Effector memory CD4-positive, alpha-beta T cell (primary cell): ENCODE results near the gene NR2F1-AS1.

Source experiments
- DNase-seq, 3 donors: peaks; one replicate each; pipeline ENCODE4 v3.0.0-alpha.2; 2020
- H3K27ac ChIP-seq: 2 replicates; pipeline ENCODE4 v1.7.0; 2013; ENCODE audit warnings: mild to moderate bottlenecking, low read length, moderate library complexity; ENCODE audit not compliant: insufficient read depth, poor library complexity, severe bottlenecking
- H3K27me3 ChIP-seq: replicated peaks from 2 replicates; pipeline ENCODE4 v1.7.0; 2013; ENCODE audit warnings: mild to moderate bottlenecking, low read length; ENCODE audit not compliant: insufficient read depth, control insufficient read depth, poor library complexity, severe bottlenecking
- H3K36me3 ChIP-seq: 2 replicates; pipeline ENCODE4 v1.7.0; 2013; ENCODE audit warnings: mild to moderate bottlenecking, low read length, moderate library complexity; ENCODE audit not compliant: control insufficient read depth, insufficient read depth
- H3K4me1 ChIP-seq: 2 replicates; pipeline ENCODE4 v1.7.0; 2013; ENCODE audit warnings: low read length, mild to moderate bottlenecking; ENCODE audit not compliant: control insufficient read depth, insufficient read depth, poor library complexity, severe bottlenecking
- H3K4me3 ChIP-seq: 2 replicates; pipeline ENCODE4 v1.7.0; 2013; ENCODE audit warnings: low read length, low read depth, mild to moderate bottlenecking; ENCODE audit not compliant: insufficient read depth, poor library complexity, severe bottlenecking
- H3K9me3 ChIP-seq: 2 replicates; pipeline ENCODE4 v1.7.0; 2013; ENCODE audit warnings: mild to moderate bottlenecking, low read length, moderate library complexity; ENCODE audit not compliant: control insufficient read depth

The NR2F1-AS1 gene

GRCh38 chr5:93611273-93611975, 30.4 kb upstream of the NR2F1-AS1 start:
- H3K27ac ChIP-seq, result no peak overlapping the region
- no peak for DNase-seq
- H3K36me3 ChIP-seq, result no peaks in the 10 kb centered on the region
- no peaks in the 10 kb centered on the region for H3K9me3 ChIP-seq
- peaks cover 4% of the 10 kb centered on the region for H3K4me1 ChIP-seq
- peaks cover 74% of the 10 kb centered on the region for H3K27me3 ChIP-seq
- H3K4me3 ChIP-seq, result no peak overlapping the region

- H3K27me3 ChIP-seq, result peaks cover 80% of the 10 kb centered on the region
These were observed 29.7 kb upstream of the NR2F1-AS1 start for GRCh38 chr5:93610581-93611272.

GRCh38 chr5:93609762-93610161, 28.7 kb upstream of the NR2F1-AS1 start:
- Histone ChIP-seq H3K4me3 (no peak overlapping the region), H3K4me1 (peaks cover 4% of the 10 kb centered on the region), H3K27ac (no peak overlapping the region), H3K9me3 (no peaks in the 10 kb centered on the region), H3K36me3 (no peaks in the 10 kb centered on the region), H3K27me3 (peaks cover 86% of the 10 kb centered on the region)
- no peak for DNase-seq

More at GRCh38 chr5:93610581-93611272, 29.7 kb upstream of the NR2F1-AS1 start:
- no peak overlapping the region for H3K27ac ChIP-seq
- no peaks in the 10 kb centered on the region for H3K36me3 ChIP-seq
- H3K4me1 ChIP-seq, result peaks cover 4% of the 10 kb centered on the region
- H3K9me3 ChIP-seq, result no peaks in the 10 kb centered on the region
- DNase-seq, result no peak
- no peak overlapping the region for H3K4me3 ChIP-seq

GRCh38 chr5:93608855-93609254, 27.8 kb upstream of the NR2F1-AS1 start:
- Histone ChIP-seq H3K4me1 (peaks cover 6% of the 10 kb centered on the region), H3K4me3 (no peak overlapping the region), H3K36me3 (no peaks in the 10 kb centered on the region), H3K9me3 (no peaks in the 10 kb centered on the region), H3K27me3 (peaks cover 85% of the 10 kb centered on the region), H3K27ac (no peak overlapping the region)
- DNase-seq, result no peak

- no peak overlapping the region for H3K27ac ChIP-seq
- no peaks in the 10 kb centered on the region for H3K36me3 ChIP-seq
- DNase-seq, result no peak
- H3K4me3 ChIP-seq, result no peak overlapping the region
- H3K9me3 ChIP-seq, result no peaks in the 10 kb centered on the region
- peaks cover 81% of the 10 kb centered on the region for H3K27me3 ChIP-seq
- peaks cover 9% of the 10 kb centered on the region for H3K4me1 ChIP-seq
These were observed 26.6 kb upstream of the NR2F1-AS1 start for GRCh38 chr5:93607367-93608258.

GRCh38 chr5:93606382-93606752, 25.3 kb upstream of the NR2F1-AS1 start:
- Histone ChIP-seq H3K36me3 (no peaks in the 10 kb centered on the region), H3K27me3 (peaks cover 83% of the 10 kb centered on the region), H3K4me1 (peaks cover 9% of the 10 kb centered on the region), H3K27ac (no peak overlapping the region), H3K4me3 (no peak overlapping the region), H3K9me3 (no peaks in the 10 kb centered on the region)
- no peak for DNase-seq

GRCh38 chr5:93604644-93605515, 23.9 kb upstream of the NR2F1-AS1 start:
- Histone ChIP-seq H3K4me1 (peaks cover 9% of the 10 kb centered on the region), H3K27me3 (peaks cover 82% of the 10 kb centered on the region), H3K27ac (no peak overlapping the region), H3K4me3 (no peak overlapping the region), H3K9me3 (no peaks in the 10 kb centered on the region), H3K36me3 (no peaks in the 10 kb centered on the region)
- no peak for DNase-seq

GRCh38 chr5:93603793-93604643, 23.0 kb upstream of the NR2F1-AS1 start:
- H3K9me3 ChIP-seq, result no peaks in the 10 kb centered on the region
- no peak overlapping the region for H3K27ac ChIP-seq
- H3K27me3 ChIP-seq, result peaks cover 84% of the 10 kb centered on the region
- no peaks in the 10 kb centered on the region for H3K36me3 ChIP-seq
- DNase-seq, result no peak
- H3K4me3 ChIP-seq, result no peak overlapping the region
- peaks cover 9% of the 10 kb centered on the region for H3K4me1 ChIP-seq
